EL (cell line): Measurements from ENCODE around the gene MBNL2.

ENCODE experiments used
- DNase-seq: peaks from one replicate; pipeline ENCODE4 v3.0.0-alpha.2; 2016

The MBNL2 gene

GRCh38 chr13:97306106-97306505 lies 84.0 kb downstream of the MBNL2 start:
- no peak for DNase-seq

DNA sequence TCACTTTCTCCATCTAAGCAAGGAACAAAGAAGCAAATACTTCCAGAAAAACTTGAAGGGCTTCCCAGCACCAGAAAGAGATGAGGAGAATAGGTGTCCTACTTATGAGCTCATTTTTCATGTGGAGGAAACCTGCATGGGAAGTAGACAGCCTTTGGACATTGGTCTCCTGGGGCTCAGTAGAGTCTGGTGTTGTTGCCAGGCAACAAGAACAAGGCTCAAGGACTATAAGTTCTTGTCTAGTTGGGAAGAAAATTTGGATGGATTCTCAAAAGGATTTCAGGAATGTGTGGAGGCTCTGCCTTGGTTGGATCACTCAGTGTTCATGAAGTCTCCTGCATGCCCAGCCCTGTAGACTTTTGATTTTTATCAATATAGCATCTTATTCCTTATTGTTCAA lies 84.5 kb downstream of the MBNL2 start:
- peak; percentile 34 for DNase-seq

DNA sequence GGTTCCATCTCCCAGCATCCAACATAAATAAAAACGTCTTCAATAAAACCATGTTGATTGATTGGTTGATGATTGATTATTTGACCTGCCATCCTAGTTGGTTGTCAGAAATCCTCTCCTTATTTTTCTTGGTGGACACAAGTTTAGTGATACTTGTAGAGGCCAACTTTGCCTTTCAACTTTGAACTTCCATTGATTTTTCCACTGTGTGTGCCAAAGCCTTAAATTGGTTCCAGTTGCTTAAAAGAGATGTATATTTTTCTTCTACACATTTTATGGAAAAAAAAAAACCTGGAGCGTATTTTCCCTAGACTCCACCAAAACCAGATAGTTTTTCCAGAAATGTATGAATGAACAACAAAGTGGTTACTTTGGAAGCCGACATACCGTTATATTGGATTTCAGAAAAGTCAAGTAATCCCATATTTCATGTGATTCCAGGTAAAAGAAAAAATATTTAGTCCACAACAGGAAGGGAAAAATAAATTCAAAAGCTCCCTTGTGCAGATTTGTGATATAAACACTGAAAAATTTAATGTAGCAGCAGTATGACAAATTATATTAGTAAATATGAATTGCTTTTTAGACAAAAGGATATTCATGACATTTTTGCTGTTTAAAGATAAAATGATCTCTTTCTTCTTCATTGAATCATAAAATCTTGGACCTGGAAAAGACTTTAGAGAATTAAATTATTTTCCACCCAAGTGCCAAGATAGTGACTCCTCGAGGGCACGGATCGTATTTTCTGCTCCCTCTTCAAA lies 85.2 kb downstream of the MBNL2 start:
- no peak for DNase-seq

DNA sequence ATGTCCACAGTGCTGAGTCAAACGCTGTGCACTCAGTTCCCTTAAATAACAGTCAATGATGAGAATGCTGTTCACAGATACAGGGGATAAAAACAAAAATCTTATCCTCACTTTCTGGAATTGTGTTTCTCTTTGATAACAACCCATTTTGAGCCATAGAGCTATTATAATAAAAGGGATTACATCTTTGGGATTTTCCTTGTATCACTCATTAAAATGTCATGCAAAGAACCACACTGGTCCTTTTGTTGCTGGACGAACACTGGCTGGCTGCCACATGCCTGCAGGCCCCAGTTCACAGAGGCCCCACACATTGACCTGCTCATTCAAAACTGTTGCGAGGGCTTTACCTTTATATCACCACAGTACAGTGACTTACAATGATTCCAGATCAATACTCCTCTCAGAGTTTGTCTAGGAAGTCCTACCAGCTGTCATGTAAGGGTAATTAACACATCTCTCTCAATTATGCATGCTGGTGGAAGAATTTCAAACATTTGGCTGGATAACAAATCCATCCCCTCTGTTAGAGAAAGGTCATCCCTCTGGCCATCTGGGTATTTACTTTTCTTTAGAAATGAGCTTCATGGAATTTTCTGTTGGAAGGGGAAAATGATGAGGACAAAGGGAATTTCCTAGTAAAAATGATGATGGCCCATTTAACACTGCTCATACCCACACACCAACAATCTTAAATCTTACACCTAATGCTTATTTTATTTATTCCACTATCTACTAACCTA lies 85.9 kb downstream of the MBNL2 start:
- peak; percentile 90 for DNase-seq

DNA sequence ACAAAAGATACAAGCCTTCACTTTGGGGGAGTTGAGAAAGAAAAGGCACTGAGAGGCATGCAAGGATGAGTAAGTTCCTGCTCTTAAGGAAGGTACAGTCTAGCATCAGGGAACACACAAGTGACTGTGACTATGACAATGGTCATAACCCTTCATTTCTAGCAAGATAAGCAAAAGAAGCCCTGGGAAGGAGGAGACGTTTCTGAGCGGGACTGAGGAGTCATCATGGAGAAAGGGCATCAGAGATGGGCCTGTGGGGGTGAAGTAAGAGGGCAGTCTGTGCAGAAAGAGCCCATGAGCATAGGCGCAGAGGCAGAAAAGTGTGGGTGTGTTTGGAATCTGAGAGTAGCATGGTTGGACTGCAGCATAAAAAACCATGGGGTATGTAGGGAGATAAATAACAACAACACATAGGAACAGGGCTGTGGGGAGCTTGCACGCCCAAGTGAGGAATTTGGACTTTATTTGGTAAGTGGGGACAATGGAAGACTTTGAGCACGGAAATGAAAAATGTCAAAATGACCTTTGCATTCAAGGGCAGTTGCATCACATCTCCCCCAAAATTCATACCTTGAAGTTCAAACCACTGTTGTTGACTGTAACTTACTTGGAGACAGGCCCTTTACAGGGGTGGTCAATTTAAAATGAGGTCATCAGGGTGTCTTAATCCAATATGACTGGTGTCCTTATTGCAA lies 86.7 kb downstream of the MBNL2 start:
- DNase-seq, result peak; percentile 59

GRCh38 chr13:97310809-97311436 lies 88.8 kb downstream of the MBNL2 start:
- no peak for DNase-seq

DNA sequence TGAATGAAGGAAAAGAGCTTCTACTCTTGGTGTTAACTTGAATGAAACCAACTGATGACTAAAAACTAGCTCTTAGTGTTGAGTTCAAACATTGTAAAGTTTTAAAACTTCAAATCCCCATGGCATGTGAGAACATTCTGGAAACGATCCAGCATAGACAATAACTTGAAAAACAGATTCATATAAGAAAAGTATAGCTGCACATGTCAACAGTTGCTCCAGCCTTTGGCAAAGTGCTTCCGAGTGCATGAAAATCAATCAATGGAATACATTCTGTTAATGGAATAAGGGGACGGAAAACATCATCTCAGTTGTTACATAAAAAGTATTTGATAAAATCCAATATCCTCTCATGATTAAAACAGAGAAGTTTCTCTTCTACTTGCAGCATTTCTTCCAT lies 89.8 kb downstream of the MBNL2 start:
- no peak for DNase-seq

GRCh38 chr13:97313551-97314260 lies 91.6 kb downstream of the MBNL2 start:
- DNase-seq, result no peak

GRCh38 chr13:97316390-97316789 lies 94.3 kb downstream of the MBNL2 start:
- DNase-seq, result no peak

DNA sequence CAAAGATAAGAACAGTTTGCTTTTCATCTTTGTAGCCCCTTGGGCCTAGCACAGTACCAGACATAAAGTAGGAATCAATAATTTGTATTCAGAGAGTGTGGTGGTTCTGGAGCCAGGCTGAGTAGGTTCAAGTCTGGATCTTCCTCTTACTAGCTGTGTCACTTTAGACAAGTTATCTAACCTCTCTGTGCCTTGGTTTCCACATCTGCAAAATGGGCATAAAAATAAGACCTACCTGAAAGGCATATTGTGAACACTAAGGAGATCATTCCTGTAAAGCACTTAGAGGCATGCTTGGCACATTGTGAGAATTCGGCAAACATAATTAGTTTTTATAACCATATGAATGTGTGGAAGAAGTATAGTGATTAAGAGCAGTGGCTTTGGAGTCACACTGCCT lies 95.8 kb downstream of the MBNL2 start:
- DNase-seq, result no peak

DNA sequence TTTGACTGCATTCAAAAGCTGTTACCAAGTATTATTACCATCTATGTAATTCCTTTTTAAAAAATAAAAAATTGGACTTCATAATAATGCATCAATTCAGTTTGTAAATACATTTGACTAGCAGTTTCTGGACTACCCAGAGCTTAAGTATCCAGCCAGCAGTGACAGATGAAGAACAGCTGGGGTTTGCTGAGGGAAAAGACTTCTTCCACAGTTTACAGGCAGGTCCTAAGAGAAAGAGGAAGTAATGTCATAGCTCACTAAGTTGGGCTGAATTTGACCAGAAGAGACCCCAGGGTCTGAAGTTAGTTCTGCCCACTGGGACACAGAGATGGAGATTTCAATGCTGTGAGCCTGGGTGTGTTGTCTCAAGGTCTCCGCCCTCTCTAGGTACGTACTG lies 96.4 kb downstream of the MBNL2 start:
- no peak for DNase-seq

GRCh38 chr13:97319113-97319720 lies 97.1 kb downstream of the MBNL2 start:
- DNase-seq, result no peak

DNA sequence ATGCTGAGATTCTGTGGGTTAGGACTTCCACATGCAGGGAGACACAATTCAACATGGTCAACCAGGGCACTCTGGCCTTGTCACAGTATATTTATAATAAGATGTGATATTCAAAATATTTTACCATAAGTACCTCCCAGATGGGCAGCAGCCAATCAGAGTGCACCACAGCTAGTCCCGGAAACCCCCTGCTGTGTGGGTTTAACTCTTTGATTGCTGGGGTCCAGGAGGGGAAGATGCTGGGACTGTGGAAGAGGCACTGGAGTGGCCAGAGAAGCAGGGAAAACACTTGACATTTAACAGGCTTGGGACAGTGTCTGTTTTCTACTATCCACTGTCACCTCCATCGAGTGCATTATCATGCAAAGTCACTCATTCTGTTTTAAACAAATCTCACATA lies 99.0 kb downstream of the MBNL2 start:
- no peak for DNase-seq

- no peak for DNase-seq
These were observed 99.6 kb downstream of the MBNL2 start for GRCh38 chr13:97321616-97322321.

DNA sequence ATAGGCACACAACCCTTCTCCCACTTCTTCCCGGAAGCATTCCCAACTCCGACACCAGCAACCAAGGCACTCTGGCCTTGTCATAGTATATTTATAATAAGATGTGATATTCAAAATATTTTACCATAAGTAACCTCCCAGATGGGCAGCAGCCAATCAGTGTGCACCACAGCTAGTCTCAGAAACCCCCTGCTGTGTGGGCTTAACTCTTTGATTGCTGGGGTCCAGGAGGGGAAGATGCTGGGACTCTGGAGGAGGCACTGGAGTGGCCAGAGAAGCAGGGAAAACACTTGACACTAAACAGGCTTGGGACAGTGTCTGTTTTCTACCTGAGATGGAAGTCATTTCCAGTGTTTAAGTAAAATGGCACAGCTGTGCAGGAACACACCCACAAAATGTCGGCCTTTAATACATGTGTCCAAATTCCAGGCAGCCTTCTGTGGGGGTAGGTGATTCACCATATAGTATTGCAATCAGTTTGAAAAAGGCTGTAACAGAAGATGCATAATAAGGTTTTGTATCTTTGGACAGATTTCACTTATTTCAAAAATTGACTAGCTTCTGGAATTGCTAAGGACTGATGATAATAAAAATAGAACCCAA lies 100.7 kb downstream of the MBNL2 start:
- peak; percentile 55 for DNase-seq

GRCh38 chr13:97324115-97324514 lies 102.0 kb downstream of the MBNL2 start:
- no peak for DNase-seq

DNA sequence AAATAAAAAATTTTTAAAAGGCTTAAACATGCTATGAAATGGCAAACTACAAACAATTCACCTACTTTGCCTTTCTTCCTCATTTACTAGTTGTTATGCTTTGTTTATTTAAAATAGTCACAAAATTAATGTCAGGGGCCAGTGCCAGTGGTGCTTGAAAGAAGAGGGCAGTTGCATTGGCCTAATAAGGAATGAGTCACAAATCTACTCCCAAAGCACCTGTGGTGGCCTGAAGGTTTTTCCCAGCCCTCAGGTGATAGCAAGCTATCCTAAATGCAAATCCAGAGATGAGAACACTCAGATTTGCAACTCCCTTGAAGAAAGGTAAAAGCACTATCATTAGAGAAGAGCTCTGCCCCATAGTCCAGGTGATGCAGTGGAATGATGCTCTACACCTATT lies 103.6 kb downstream of the MBNL2 start:
- DNase-seq, result no peak

DNA sequence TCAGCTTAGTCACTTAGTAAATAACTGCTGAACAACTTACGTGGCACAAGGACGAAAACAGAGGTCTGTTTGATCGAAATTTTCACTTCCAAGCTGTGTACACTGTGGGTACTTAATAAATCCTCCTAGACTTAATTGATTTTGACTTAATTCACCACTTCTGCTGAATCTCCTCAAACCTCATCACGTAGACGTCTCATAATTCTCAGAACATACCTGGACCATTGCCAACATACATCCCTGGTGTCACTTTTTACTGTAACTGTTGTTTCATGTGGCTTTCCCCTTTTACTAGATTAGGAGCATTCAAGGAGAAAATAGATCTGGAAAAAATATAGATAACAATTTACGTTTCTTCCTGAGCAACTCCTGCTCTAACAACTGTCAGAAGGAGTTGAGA lies 105.0 kb downstream of the MBNL2 start:
- DNase-seq, result no peak

GRCh38 chr13:97327506-97328221 lies 105.5 kb downstream of the MBNL2 start:
- peak; percentile 43 for DNase-seq

GRCh38 chr13:97328222-97328790 lies 106.2 kb downstream of the MBNL2 start:
- peak; percentile 93 for DNase-seq
